ENCODE measurements around the gene VSTM2B. TPM values are rescaled to one million over a fixed set of nuclear protein-coding genes. Genes with fewer than 3 reads are reported as not detected.

The VSTM2B gene
- total RNA-seq, 1 donor from 2014 or later: not detected

DNA sequence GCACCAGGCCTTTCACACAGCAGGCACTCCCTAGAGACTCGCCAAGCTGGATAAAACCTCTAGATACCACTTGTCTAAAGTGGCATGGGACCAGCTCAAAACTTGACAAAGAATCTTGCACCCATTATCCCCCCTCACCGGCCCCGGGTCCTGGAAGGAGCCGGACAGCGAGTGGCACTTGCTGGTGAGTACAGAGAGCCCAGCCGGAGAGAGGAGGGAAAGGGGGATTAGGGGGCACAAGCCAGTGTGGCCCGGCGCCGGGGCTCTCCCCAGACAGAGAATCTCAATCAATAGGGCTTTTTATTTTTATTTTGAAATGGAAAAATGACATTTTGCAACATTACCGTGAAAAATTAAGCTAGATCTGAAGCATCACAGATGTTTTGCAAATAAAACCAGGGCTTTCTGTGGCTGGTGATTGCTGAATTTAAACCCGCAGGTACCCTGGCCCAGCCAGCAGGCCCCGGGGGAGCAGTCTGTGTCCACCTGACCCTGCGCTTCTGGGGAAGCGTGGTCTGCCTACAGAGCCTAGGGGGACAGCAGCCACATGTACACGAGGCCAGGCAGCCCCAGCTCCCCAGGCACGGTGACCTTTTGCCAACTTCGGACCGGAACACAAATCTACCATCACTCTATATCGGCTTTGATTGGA lies 10.0 kb upstream of the VSTM2B start:
- TF ChIP-seq, protein P1, sequence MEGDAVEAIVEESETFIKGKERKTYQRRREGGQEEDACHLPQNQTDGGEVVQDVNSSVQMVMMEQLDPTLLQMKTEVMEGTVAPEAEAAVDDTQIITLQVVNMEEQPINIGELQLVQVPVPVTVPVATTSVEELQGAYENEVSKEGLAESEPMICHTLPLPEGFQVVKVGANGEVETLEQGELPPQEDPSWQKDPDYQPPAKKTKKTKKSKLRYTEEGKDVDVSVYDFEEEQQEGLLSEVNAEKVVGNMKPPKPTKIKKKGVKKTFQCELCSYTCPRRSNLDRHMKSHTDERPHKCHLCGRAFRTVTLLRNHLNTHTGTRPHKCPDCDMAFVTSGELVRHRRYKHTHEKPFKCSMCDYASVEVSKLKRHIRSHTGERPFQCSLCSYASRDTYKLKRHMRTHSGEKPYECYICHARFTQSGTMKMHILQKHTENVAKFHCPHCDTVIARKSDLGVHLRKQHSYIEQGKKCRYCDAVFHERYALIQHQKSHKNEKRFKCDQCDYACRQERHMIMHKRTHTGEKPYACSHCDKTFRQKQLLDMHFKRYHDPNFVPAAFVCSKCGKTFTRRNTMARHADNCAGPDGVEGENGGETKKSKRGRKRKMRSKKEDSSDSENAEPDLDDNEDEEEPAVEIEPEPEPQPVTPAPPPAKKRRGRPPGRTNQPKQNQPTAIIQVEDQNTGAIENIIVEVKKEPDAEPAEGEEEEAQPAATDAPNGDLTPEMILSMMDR (IDR thresholded peaks at IDR 0.05): no peak
- DNase-seq (ENCODE audit: extremely low spot score, unreplicated experiment): no peak
- Mint-ChIP-seq H3K36me3 (ENCODE audit: unreplicated experiment) (no peaks in the 10 kb centered on the region), H3K27ac (ENCODE audit: unreplicated experiment) (no peak overlapping the region), H3K4me1 (ENCODE audit: unreplicated experiment) (no peaks in the 10 kb centered on the region), H3K9me3 (ENCODE audit: unreplicated experiment) (no peaks in the 10 kb centered on the region), H3K4me3 (ENCODE audit: unreplicated experiment) (no peak overlapping the region), H3K27me3 (ENCODE audit: unreplicated experiment) (no peaks in the 10 kb centered on the region)

DNA sequence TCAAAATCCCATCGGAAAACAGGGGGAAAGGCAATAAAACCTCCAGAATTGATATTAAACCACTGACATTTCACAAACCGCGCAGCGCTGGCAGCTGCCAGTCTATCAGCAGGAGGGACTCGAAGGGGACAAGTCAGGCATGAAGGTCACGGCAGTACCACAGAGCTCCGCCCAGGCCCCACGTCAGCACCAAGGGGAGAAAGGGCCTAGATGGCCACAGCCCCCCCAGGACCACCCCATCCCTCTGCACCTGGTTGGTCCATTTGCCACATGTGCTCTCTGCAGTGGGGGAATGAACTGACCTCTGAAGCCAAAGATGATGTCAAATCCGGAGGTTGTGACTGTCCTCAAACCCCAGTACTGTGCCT lies 9.5 kb upstream of the VSTM2B start:
- H3K9me3 Mint-ChIP-seq (ENCODE audit: unreplicated experiment): no peaks in the 10 kb centered on the region
- DNase-seq (ENCODE audit: extremely low spot score, unreplicated experiment): no peak
- H3K4me3 Mint-ChIP-seq (ENCODE audit: unreplicated experiment): no peak overlapping the region
- TF ChIP-seq, protein P1 (IDR thresholded peaks at IDR 0.05): no peak
- H3K27me3 Mint-ChIP-seq (ENCODE audit: unreplicated experiment): no peaks in the 10 kb centered on the region
- no peaks in the 10 kb centered on the region for H3K4me1 Mint-ChIP-seq (ENCODE audit: unreplicated experiment)
- H3K27ac Mint-ChIP-seq (ENCODE audit: unreplicated experiment): no peak overlapping the region
- H3K36me3 Mint-ChIP-seq (ENCODE audit: unreplicated experiment): no peaks in the 10 kb centered on the region

DNA sequence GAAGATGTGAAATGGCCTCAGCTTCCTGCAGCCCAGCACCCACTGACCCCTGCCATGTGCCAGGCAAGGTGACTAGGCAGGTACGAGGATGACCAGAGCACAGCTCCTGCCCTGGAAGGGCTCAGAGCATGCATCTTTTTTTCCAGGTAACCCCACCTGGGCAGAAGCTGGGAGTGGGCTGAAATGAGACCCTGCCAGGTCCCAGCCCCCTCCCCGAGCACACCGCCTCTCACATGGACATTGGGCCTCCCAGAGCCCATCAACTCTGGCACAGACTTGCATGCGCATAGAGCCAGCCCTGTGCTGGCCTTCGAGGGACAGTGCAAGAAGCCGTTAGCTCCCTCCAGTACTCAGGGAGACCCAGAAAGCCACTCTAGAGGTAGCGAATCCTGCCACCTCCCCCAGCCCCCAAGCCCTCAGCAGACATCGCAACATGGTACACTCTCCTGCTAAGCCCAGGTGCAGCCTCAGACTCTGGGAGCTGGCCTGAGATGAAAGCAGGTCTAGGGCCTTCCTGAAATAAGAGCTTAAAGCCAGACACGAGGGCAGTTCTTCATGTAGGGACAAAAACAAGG lies 8.9 kb upstream of the VSTM2B start:
- H3K36me3 Mint-ChIP-seq (ENCODE audit: unreplicated experiment): no peaks in the 10 kb centered on the region
- TF ChIP-seq, protein P1 (IDR thresholded peaks at IDR 0.05): no peak
- H3K27me3 Mint-ChIP-seq (ENCODE audit: unreplicated experiment): no peaks in the 10 kb centered on the region
- H3K27ac Mint-ChIP-seq (ENCODE audit: unreplicated experiment): no peak overlapping the region
- no peak overlapping the region for H3K4me3 Mint-ChIP-seq (ENCODE audit: unreplicated experiment)
- no peaks in the 10 kb centered on the region for H3K9me3 Mint-ChIP-seq (ENCODE audit: unreplicated experiment)
- no peaks in the 10 kb centered on the region for H3K4me1 Mint-ChIP-seq (ENCODE audit: unreplicated experiment)
- no peak for DNase-seq (ENCODE audit: extremely low spot score, unreplicated experiment)

DNA sequence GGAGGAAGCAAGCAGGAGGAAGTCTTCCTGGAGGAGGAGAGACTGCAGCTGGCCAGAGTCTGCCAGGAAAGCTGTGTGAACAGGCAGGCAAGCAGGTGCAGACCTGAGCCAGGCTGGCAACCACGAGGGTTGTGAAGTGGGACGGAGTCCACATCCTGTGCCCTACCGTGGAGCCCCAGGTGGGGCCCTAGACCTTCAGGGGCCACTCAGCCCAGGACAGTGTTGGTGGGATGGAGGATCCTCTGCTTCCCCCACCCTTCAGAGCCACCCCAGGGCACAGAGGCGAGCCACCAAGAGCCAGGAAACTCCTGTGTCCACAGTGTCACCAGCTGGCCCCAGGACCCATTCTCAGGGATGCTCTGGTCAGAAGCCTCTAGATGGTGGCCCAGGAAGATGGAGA lies 8.4 kb upstream of the VSTM2B start:
- no peaks in the 10 kb centered on the region for H3K36me3 Mint-ChIP-seq (ENCODE audit: unreplicated experiment)
- H3K9me3 Mint-ChIP-seq (ENCODE audit: unreplicated experiment): no peaks in the 10 kb centered on the region
- no peak overlapping the region for H3K27ac Mint-ChIP-seq (ENCODE audit: unreplicated experiment)
- H3K27me3 Mint-ChIP-seq (ENCODE audit: unreplicated experiment): no peaks in the 10 kb centered on the region
- no peak overlapping the region for H3K4me3 Mint-ChIP-seq (ENCODE audit: unreplicated experiment)
- no peak for DNase-seq (ENCODE audit: extremely low spot score, unreplicated experiment)
- TF ChIP-seq, protein P1 (IDR thresholded peaks at IDR 0.05): no peak
- H3K4me1 Mint-ChIP-seq (ENCODE audit: unreplicated experiment): no peaks in the 10 kb centered on the region

DNA sequence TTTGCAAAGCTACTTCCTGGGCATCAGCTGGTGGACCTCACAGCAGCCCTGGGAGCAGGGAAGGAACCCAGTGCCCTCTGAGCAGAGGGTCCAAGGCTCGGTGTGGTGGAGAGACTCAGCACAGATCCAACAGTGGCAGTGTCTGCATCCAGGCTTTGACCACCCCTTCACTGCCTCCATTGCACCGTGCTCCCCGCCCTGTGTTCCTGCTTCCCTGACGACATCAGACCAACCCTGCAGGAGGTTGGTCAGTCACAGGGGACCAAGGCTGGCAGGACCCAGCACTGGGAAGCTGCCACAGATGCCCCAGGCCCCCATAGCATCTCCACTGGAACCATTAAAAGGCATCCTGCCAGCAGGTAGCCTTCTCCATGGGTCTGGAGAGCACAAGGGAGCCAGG lies 7.8 kb upstream of the VSTM2B start:
- H3K27me3 Mint-ChIP-seq (ENCODE audit: unreplicated experiment): peaks cover 3% of the 10 kb centered on the region
- no peak for DNase-seq (ENCODE audit: extremely low spot score, unreplicated experiment)
- H3K36me3 Mint-ChIP-seq (ENCODE audit: unreplicated experiment): no peaks in the 10 kb centered on the region
- H3K27ac Mint-ChIP-seq (ENCODE audit: unreplicated experiment): no peak overlapping the region
- H3K9me3 Mint-ChIP-seq (ENCODE audit: unreplicated experiment): no peaks in the 10 kb centered on the region
- no peaks in the 10 kb centered on the region for H3K4me1 Mint-ChIP-seq (ENCODE audit: unreplicated experiment)
- TF ChIP-seq, protein P1 (IDR thresholded peaks at IDR 0.05): no peak
- H3K4me3 Mint-ChIP-seq (ENCODE audit: unreplicated experiment): no peak overlapping the region

All from osteocyte (in vitro differentiated cells).